K562 (cell line): ENCODE results near the gene TTC32. TPM values are rescaled to one million over a fixed set of nuclear protein-coding genes. Genes with fewer than 3 reads are reported as not detected.

Experiments used
- CHD2 ChIP-seq: IDR thresholded peaks from 2 replicates; pipeline ENCODE4 v1.6.1; 2011; ENCODE audit warnings: low read depth, low read length
- HMBOX1 ChIP-seq: sonication (generic); IDR thresholded peaks from 2 replicates; pipeline ENCODE4 v1.6.1; 2016
- MEIS2 ChIP-seq: fragments of 450-650 bp; IDR thresholded peaks from 2 replicates; pipeline ENCODE4 v1.6.1; 2014; ENCODE audit warnings: mild to moderate bottlenecking; ENCODE audit not compliant: partially characterized antibody
- MGA ChIP-seq: fragments of 450-650 bp; IDR thresholded peaks from 2 replicates; pipeline ENCODE4 v1.6.1; 2016; ENCODE audit warnings: mild to moderate bottlenecking, moderate library complexity
- NCOA1 ChIP-seq: fragments of 450-650 bp; IDR thresholded peaks from 2 replicates; pipeline ENCODE4 v1.6.1; 2016; ENCODE audit warnings: low read depth
- NFE2 ChIP-seq: IDR thresholded peaks from 2 replicates; pipeline ENCODE4 v1.6.1; 2014; ENCODE audit warnings: antibody characterized with exemption, low read depth
- PRPF4 ChIP-seq: fragments of 200-400 bp; formaldehyde crosslinking; IDR thresholded peaks from one replicate; pipeline ENCODE4 v1.6.1; 2017; ENCODE audit warnings: low read length, low read depth, mild to moderate bottlenecking; ENCODE audit not compliant: insufficient read depth, poor library complexity, severe bottlenecking
- STAT5A ChIP-seq: IDR thresholded peaks from 2 replicates; pipeline ENCODE4 v1.6.1; 2012; ENCODE audit warnings: low read length, inconsistent platforms, borderline replicate concordance
- ZBTB12 ChIP-seq: fragments of 250-450 bp; sonication (Bioruptor Pico); IDR thresholded peaks from 2 replicates; pipeline ENCODE4 v1.4.0; 2020
- ZBTB33 ChIP-seq: sonication (generic); formaldehyde crosslinking; IDR thresholded peaks from 2 replicates; pipeline ENCODE4 v1.8.1; 2023; ENCODE audit warnings: mild to moderate bottlenecking, missing genetic modification reagents
- ZNF253 ChIP-seq: fragments of 250-450 bp; sonication (Bioruptor Pico); conservative IDR thresholded peaks from 2 replicates; pipeline ENCODE4 v1.6.1; 2021; ENCODE audit warnings: mild to moderate bottlenecking
- polyA plus RNA-seq, 8 experiments: library from polyadenylated mRNA; depleted of rRNA in 4 of 8; stranded (reverse) in 5 of 8; unstranded in 3 of 8; fragments of >200 nt; fragmentation: Nextera tagmentation in 2 of 8; fragmentation: Illumina TruSeq in 1 of 8; extraction: Ambion mirVana in 2 of 8; extraction: Trizol in 1 of 8; gene quantifications; 2 replicates each; pipeline versions ENCODE4 v1.2.1 to v1.2.3, GENCODE V29; 2011 to 2014; ENCODE audit warnings: inconsistent platforms in 1 of 8, missing spikeins in 1 of 8
- total RNA-seq, 7 experiments: library from RNA; depleted of rRNA in 6 of 7; stranded (reverse); fragments of >200 nt in 6 of 7; fragmentation: Illumina TruSeq in 2 of 7; extraction: Trizol in 2 of 7; gene quantifications; 2 replicates each; pipeline versions ENCODE4 v1.2.1 to v1.2.3, GENCODE V29; 2011 to 2021; ENCODE audit warnings: low replicate concordance in 1 of 7

Gene TTC32
- total and polyA plus RNA-seq, 9 of the 15 experiments (the other 6 are each of a cell fraction or from before 2014, with no cell fraction given), result 27.6 to 71.4 (median 52.6) TPM

- TF ChIP-seq MGA (no peak; the same call in 1 of the 2 replicates), CHD2 (peak; percentile 95), STAT5A (peak; percentile 94), NCOA1 (peak; percentile 63; the same call in 1 of the 2 replicates), ZNF253 (no peak), HMBOX1 (peak; percentile 31; the same call in 1 of the 2 replicates), ZBTB12 (CRISPR knock-in tag) (peak; percentile 27; the same call in 1 of the 2 replicates), PRPF4 (peak; percentile 38), MEIS2 (peak; percentile 77), ZBTB33 (CRISPR knock-in tag) (no peak), NFE2 (peak; percentile 40)
Measured at GRCh38 chr2:19901442-19902215, at the start of gene TTC32 (continued).
